Keratinocyte (primary cell): ENCODE results near the gene OR52R1. TPM values are rescaled to one million over a fixed set of nuclear protein-coding genes. Genes with fewer than 3 reads are reported as not detected.

ENCODE experiments used
- DNase-seq: peaks from one replicate; pipeline ENCODE4 v3.0.0-alpha.2; 2011; ENCODE audit warnings: low read depth, missing footprints, low spot score
- FAIRE-seq: peaks from 2 replicates; lab custom pipeline; 2011; peaks lifted over from hg19 to GRCh38; lab: Jason Lieb, UNC
- H2AFZ ChIP-seq: 2 replicates; pipeline ENCODE4 v1.6.0; 2012; ENCODE audit warnings: low read length, control low read depth, inconsistent platforms; ENCODE audit not compliant: control insufficient read depth
- H3K27ac ChIP-seq: 2 replicates; pipeline ENCODE4 v1.5.1; 2011; ENCODE audit warnings: low read length; ENCODE audit not compliant: control insufficient read depth, insufficient read depth
- H3K27me3 ChIP-seq: 3 replicates; pipeline ENCODE4 v1.6.0; 2011; ENCODE audit warnings: low read length; ENCODE audit not compliant: control insufficient read depth, insufficient read depth; ENCODE audit errors: extremely low read depth
- H3K36me3 ChIP-seq, 2 experiments: 2 replicates in 1 of 2; 3 replicates in 1 of 2; pipeline ENCODE4 v1.5.1; 2011; ENCODE audit warnings: low read length in 2 of 2, mild to moderate bottlenecking in 1 of 2; ENCODE audit not compliant: control insufficient read depth in 2 of 2, insufficient read depth in 2 of 2; ENCODE audit errors: extremely low read depth in 1 of 2
- H3K4me1 ChIP-seq: 3 replicates; pipeline ENCODE4 v1.5.1; 2011; ENCODE audit warnings: low read length; ENCODE audit not compliant: control insufficient read depth, insufficient read depth; ENCODE audit errors: extremely low read depth
- H3K4me2 ChIP-seq: 3 replicates; pipeline ENCODE4 v1.6.0; 2011; ENCODE audit warnings: low read depth, low read length; ENCODE audit not compliant: control insufficient read depth, insufficient read depth; ENCODE audit errors: extremely low read depth
- H3K4me3 ChIP-seq, 3 experiments: fragments of 200-600 bp in 1 of 3; sonication (generic) in 1 of 3; 2 replicates in 2 of 3; 3 replicates in 1 of 3; pipeline ENCODE4 v1.5.1; 2011 to 2016; ENCODE audit warnings: low read length in 3 of 3, mild to moderate bottlenecking in 3 of 3, control low read depth in 2 of 3, inconsistent platforms in 1 of 3, low read depth in 1 of 3, mixed read lengths in 1 of 3, mixed run types in 1 of 3, moderate library complexity in 1 of 3; ENCODE audit not compliant: control insufficient read depth in 2 of 3, insufficient read depth in 2 of 3; ENCODE audit errors: extremely low read depth in 1 of 3
- H3K79me2 ChIP-seq: 2 replicates; pipeline ENCODE4 v1.6.0; 2012; ENCODE audit warnings: low read length; ENCODE audit not compliant: control insufficient read depth, insufficient read depth
- H3K9ac ChIP-seq: 3 replicates; pipeline ENCODE4 v1.6.0; 2011; ENCODE audit warnings: low read length; ENCODE audit not compliant: control insufficient read depth, insufficient read depth; ENCODE audit errors: extremely low read depth
- H3K9me1 ChIP-seq: 3 replicates; pipeline ENCODE4 v1.6.0; 2011; ENCODE audit warnings: low read length; ENCODE audit not compliant: control insufficient read depth, insufficient read depth; ENCODE audit errors: extremely low read depth
- H3K9me3 ChIP-seq: 2 replicates; pipeline ENCODE4 v1.5.1; 2012; ENCODE audit warnings: low read depth, low read length; ENCODE audit not compliant: control insufficient read depth
- H4K20me1 ChIP-seq: 3 replicates; pipeline ENCODE4 v1.6.0; 2011; ENCODE audit warnings: low read length; ENCODE audit not compliant: control insufficient read depth, insufficient read depth; ENCODE audit errors: extremely low read depth
- CTCF ChIP-seq, 3 experiments: IDR thresholded peaks in 1 of 3; conservative IDR thresholded peaks in 1 of 3; optimal IDR thresholded peaks in 1 of 3; 2 replicates in 2 of 3; 3 replicates in 1 of 3; pipeline versions ENCODE3 to v1.5.1; 2011; ENCODE audit warnings: low read length in 3 of 3, mild to moderate bottlenecking in 3 of 3, moderate library complexity in 2 of 3, control low read depth in 1 of 3, inconsistent platforms in 1 of 3; ENCODE audit not compliant: insufficient read depth in 2 of 3; ENCODE audit errors: extremely low read depth in 1 of 3
- EZH2 ChIP-seq: IDR thresholded peaks from one replicate; pipeline ENCODE4 v1.6.1; 2012; ENCODE audit warnings: inconsistent platforms, mild to moderate bottlenecking, low read length, moderate library complexity
- dilution Hi-C: fragments of 300-500 bp; cut with MboI; formaldehyde crosslinking; loops from one replicate; pipeline ENCODE4 v1.7.0; 2020; ENCODE audit warnings: low sequenced_read_pairs; ENCODE audit not compliant: extremely low pct_ligation_motif_present
- polyA plus RNA-seq, 5 experiments: library from polyadenylated mRNA; depleted of rRNA in 3 of 5; stranded (reverse) in 3 of 5; stranded (forward) in 1 of 5; unstranded in 1 of 5; fragments of >200 nt; gene quantifications; 1 replicate in 1 of 5; 2 replicates in 3 of 5; 3 replicates in 1 of 5; pipeline versions ENCODE4 v1.2.1 to v1.2.3, GENCODE V29; 2011 to 2012; ENCODE audit warnings: missing spikeins in 2 of 5, low read depth in 1 of 5, low replicate concordance in 1 of 5
- small RNA-seq, 3 experiments: library from RNA; depleted of rRNA; stranded (forward); fragments of <200 nt; gene quantifications; one replicate each; pipeline ENCODE3, GENCODE V24; 2012; ENCODE audit warnings: low read depth in 3 of 3, low replicate concordance in 1 of 3; ENCODE audit not compliant: insufficient read length in 3 of 3

OR52R1 gene
- polyA plus RNA-seq, 1 donor (not counting 4 experiments of a cell fraction or from before 2014, with no cell fraction given): not detected

- dilution Hi-C loops: no loop called here
Measured at GRCh38 chr11:4766420-4767043, 37.6 kb downstream of the OR52R1 start.

GRCh38 chr11:4763096-4763495 is 41.1 kb downstream of the OR52R1 start:
- Histone ChIP-seq H3K27me3 (no peaks in the 10 kb centered on the region), H3K79me2 (no peaks in the 10 kb centered on the region), H3K9me3 (no peaks in the 10 kb centered on the region), H3K4me2 (no peak overlapping the region), H3K9ac (no peak overlapping the region), H4K20me1 (no peaks in the 10 kb centered on the region), H3K27ac (no peak overlapping the region), H3K4me1 (no peaks in the 10 kb centered on the region), H3K9me1 (no peaks in the 10 kb centered on the region), H3K4me3 (no peak overlapping the region), H3K36me3 (no peaks in the 10 kb centered on the region), H2AFZ (no peak overlapping the region)
- TF ChIP-seq EZH2 (no peak), CTCF (optimal IDR thresholded peaks at IDR 0.05 in 1 of 3, IDR thresholded peaks at IDR 0.05 in 1 of 3, conservative IDR thresholded peaks at IDR 0.05 in 1 of 3; ENCODE audit: extremely low read depth in 1 of 3, insufficient read depth in 2 of 3, low read length in 3 of 3) (no peak)
- dilution Hi-C loops: no loop called here
- FAIRE-seq (no peak), DNase-seq (no peak)

More at GRCh38 chr11:4766420-4767043, 37.6 kb downstream of the OR52R1 start:
- H2AFZ ChIP-seq: no peak overlapping the region
- no peak overlapping the region for H3K4me2 ChIP-seq
- H3K27me3 ChIP-seq: no peaks in the 10 kb centered on the region
- FAIRE-seq: no peak
- no peak overlapping the region for H3K9ac ChIP-seq
- H3K36me3 ChIP-seq: no peaks in the 10 kb centered on the region
- DNase-seq: no peak
- no peaks in the 10 kb centered on the region for H4K20me1 ChIP-seq
- no peak for TF ChIP-seq CTCF (optimal IDR thresholded peaks at IDR 0.05 in 1 of 3, IDR thresholded peaks at IDR 0.05 in 1 of 3, conservative IDR thresholded peaks at IDR 0.05 in 1 of 3; ENCODE audit: extremely low read depth in 1 of 3, insufficient read depth in 2 of 3, low read length in 3 of 3)
- TF ChIP-seq EZH2: no peak
- no peaks in the 10 kb centered on the region for H3K9me3 ChIP-seq
- no peak overlapping the region for H3K4me3 ChIP-seq
- no peak overlapping the region for H3K27ac ChIP-seq
- H3K4me1 ChIP-seq: no peaks in the 10 kb centered on the region
- H3K79me2 ChIP-seq: no peaks in the 10 kb centered on the region
- no peaks in the 10 kb centered on the region for H3K9me1 ChIP-seq

Small RNA genes within 50 kb of the gene (small RNA-seq; reads per million reads assigned to genes)
- 0 reads per million in 3 experiments for gene RF00091

Other genes with a start within 250 kb of the OR52R1 start
- not detected in 3 replicates for gene OR52I2, start 222.6 kb downstream of the OR52R1 start, polyA plus RNA-seq
- not detected in 3 replicates for gene OR52I1, start 210.3 kb downstream of the OR52R1 start, polyA plus RNA-seq
- gene TRIM68, start 196.1 kb downstream of the OR52R1 start, polyA plus RNA-seq: 4.9 to 7.0 TPM (median 6.5 TPM) in 3 replicates
- gene OR51D1, start 166.9 kb downstream of the OR52R1 start, polyA plus RNA-seq: not detected in 3 replicates
- not detected in 3 replicates for gene OR51E1, start 160.4 kb downstream of the OR52R1 start, polyA plus RNA-seq
- 0.03 TPM in 2 of 3 replicates, not detected in the other for gene OR51E2, start 106.5 kb downstream of the OR52R1 start, polyA plus RNA-seq
- gene MMP26, start 99.6 kb downstream of the OR52R1 start, polyA plus RNA-seq: not detected in 3 replicates
- gene OR51F1, start 34.4 kb downstream of the OR52R1 start, polyA plus RNA-seq: not detected in 3 replicates
- not detected in 3 replicates for gene OR51F2, start 16.9 kb upstream of the OR52R1 start, polyA plus RNA-seq
- not detected in 3 replicates for gene OR51S1, start 44.8 kb upstream of the OR52R1 start, polyA plus RNA-seq
- gene OR51T1, start 77.5 kb upstream of the OR52R1 start, polyA plus RNA-seq: not detected in 3 replicates
- gene OR51A7, start 99.4 kb upstream of the OR52R1 start, polyA plus RNA-seq: not detected in 3 replicates
- gene OR51G2, start 115.0 kb upstream of the OR52R1 start, polyA plus RNA-seq: not detected in 3 replicates
- gene OR51G1, start 120.0 kb upstream of the OR52R1 start, polyA plus RNA-seq: not detected in 3 replicates
- not detected in 3 replicates for gene OR51A4, start 143.2 kb upstream of the OR52R1 start, polyA plus RNA-seq
- not detected in 3 replicates for gene OR51A2, start 151.3 kb upstream of the OR52R1 start, polyA plus RNA-seq
- not detected in 3 replicates for gene OR51L1, start 190.5 kb upstream of the OR52R1 start, polyA plus RNA-seq
- not detected in 3 replicates for gene OR52J3, start 242.1 kb upstream of the OR52R1 start, polyA plus RNA-seq